ENCODE measurements around the gene STIM1. TPM values are rescaled to one million over a fixed set of nuclear protein-coding genes. Genes with fewer than 3 reads are reported as not detected.
A peak's percentile ranks its signal among the peaks of the same experiment; 100 is the strongest.

Gene STIM1
- total and polyA plus RNA-seq, 10 of the 15 experiments (the other 5 are each of a cell fraction or from before 2014, with no cell fraction given), result 8.6 to 57.7 (median 29.3) TPM

DNA sequence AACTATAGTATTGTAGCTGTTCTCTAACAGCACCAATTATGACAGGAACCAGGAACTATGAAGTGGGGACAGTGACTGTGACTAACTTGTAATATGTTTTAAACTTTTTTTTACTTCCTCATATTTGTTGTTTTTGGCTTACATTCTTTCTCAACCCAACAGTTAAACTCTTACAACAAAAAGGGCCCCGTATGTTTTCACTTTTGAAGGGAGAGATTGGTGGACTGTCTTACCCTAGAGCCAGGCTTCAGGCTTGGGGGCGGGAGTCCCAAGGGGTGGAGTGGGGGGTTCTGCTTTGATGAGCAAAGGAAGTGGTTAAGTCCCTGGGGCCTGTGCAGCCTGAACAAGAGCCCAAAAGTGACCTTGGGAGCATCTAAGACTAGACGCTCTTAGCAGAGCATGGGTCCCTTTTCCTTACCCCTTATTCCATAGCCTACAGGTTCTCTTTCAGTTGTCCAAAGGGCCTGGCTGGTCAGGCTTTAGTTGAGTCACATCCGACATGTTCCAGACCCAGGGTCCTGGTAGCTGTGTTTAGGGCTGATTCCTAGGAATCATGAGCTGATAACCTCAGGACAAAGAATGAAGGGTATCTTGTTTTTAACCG, 38.8 kb downstream of the STIM1 start (continued):
- TF ChIP-seq, protein P1, sequence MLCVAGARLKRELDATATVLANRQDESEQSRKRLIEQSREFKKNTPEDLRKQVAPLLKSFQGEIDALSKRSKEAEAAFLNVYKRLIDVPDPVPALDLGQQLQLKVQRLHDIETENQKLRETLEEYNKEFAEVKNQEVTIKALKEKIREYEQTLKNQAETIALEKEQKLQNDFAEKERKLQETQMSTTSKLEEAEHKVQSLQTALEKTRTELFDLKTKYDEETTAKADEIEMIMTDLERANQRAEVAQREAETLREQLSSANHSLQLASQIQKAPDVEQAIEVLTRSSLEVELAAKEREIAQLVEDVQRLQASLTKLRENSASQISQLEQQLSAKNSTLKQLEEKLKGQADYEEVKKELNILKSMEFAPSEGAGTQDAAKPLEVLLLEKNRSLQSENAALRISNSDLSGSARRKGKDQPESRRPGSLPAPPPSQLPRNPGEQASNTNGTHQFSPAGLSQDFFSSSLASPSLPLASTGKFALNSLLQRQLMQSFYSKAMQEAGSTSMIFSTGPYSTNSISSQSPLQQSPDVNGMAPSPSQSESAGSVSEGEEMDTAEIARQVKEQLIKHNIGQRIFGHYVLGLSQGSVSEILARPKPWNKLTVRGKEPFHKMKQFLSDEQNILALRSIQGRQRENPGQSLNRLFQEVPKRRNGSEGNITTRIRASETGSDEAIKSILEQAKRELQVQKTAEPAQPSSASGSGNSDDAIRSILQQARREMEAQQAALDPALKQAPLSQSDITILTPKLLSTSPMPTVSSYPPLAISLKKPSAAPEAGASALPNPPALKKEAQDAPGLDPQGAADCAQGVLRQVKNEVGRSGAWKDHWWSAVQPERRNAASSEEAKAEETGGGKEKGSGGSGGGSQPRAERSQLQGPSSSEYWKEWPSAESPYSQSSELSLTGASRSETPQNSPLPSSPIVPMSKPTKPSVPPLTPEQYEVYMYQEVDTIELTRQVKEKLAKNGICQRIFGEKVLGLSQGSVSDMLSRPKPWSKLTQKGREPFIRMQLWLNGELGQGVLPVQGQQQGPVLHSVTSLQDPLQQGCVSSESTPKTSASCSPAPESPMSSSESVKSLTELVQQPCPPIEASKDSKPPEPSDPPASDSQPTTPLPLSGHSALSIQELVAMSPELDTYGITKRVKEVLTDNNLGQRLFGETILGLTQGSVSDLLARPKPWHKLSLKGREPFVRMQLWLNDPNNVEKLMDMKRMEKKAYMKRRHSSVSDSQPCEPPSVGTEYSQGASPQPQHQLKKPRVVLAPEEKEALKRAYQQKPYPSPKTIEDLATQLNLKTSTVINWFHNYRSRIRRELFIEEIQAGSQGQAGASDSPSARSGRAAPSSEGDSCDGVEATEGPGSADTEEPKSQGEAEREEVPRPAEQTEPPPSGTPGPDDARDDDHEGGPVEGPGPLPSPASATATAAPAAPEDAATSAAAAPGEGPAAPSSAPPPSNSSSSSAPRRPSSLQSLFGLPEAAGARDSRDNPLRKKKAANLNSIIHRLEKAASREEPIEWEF (IDR thresholded peaks at IDR 0.05; ENCODE audit: insufficient replicate concordance, low read depth, low read length), result peak; percentile 68
- TF ChIP-seq GABPA (IDR thresholded peaks at IDR 0.05; ENCODE audit: low read depth), result peak; percentile 56; the same call in 1 of the 2 replicates
- TF ChIP-seq ETV6 (conservative IDR thresholded peaks at IDR 0.05 in 1 of 2, IDR thresholded peaks at IDR 0.05 in 1 of 2; ENCODE audit: borderline replicate concordance in 1 of 2, low read depth in 1 of 2), result peak in 1 of 2 experiments; percentile 85; a peak in 2 of 4 replicates
- no peak for TF ChIP-seq CBX3 (IDR thresholded peaks at IDR 0.05; ENCODE audit: borderline replicate concordance, low read depth)
- no peak for TF ChIP-seq FOXK2 (IDR thresholded peaks at IDR 0.05)
- no peak for TF ChIP-seq CEBPB (IDR thresholded peaks at IDR 0.05; ENCODE audit: borderline replicate concordance in 1 of 2, low read depth in 2 of 2, low read length in 2 of 2)
- TF ChIP-seq, protein P2, sequence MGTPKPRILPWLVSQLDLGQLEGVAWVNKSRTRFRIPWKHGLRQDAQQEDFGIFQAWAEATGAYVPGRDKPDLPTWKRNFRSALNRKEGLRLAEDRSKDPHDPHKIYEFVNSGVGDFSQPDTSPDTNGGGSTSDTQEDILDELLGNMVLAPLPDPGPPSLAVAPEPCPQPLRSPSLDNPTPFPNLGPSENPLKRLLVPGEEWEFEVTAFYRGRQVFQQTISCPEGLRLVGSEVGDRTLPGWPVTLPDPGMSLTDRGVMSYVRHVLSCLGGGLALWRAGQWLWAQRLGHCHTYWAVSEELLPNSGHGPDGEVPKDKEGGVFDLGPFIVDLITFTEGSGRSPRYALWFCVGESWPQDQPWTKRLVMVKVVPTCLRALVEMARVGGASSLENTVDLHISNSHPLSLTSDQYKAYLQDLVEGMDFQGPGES (IDR thresholded peaks at IDR 0.05), result no peak
- TF ChIP-seq CBX5 (IDR thresholded peaks at IDR 0.05; ENCODE audit: low read depth), result no peak; the same call in 1 of the 2 replicates
- TF ChIP-seq HCFC1 (IDR thresholded peaks at IDR 0.05; ENCODE audit: low read length), result no peak
- no peak for TF ChIP-seq ZNF274 (IDR thresholded peaks at IDR 0.05; ENCODE audit: insufficient read depth, insufficient read length)
- no peak for TF ChIP-seq MYB (IDR thresholded peaks at IDR 0.05; ENCODE audit: borderline replicate concordance, low read depth, low read length)
- peak; percentile 79 for TF ChIP-seq ATF7 (IDR thresholded peaks at IDR 0.05; ENCODE audit: low read depth)
- peak; percentile 90 for TF ChIP-seq TBL1XR1 (IDR thresholded peaks at IDR 0.05; ENCODE audit: low read depth, low read length)
- peak; percentile 82 for TF ChIP-seq TCF12 (IDR thresholded peaks at IDR 0.05; ENCODE audit: low read depth, low read length)
- TF ChIP-seq MXI1 (IDR thresholded peaks at IDR 0.05; ENCODE audit: low read depth, low read length), result no peak
- TF ChIP-seq EZH2 (IDR thresholded peaks at IDR 0.05; ENCODE audit: borderline replicate concordance, control insufficient read depth, low read depth, low read length), result no peak
- peak; percentile 91 for TF ChIP-seq ZBED1 (IDR thresholded peaks at IDR 0.05; ENCODE audit: borderline replicate concordance)
- TF ChIP-seq, protein P3, sequence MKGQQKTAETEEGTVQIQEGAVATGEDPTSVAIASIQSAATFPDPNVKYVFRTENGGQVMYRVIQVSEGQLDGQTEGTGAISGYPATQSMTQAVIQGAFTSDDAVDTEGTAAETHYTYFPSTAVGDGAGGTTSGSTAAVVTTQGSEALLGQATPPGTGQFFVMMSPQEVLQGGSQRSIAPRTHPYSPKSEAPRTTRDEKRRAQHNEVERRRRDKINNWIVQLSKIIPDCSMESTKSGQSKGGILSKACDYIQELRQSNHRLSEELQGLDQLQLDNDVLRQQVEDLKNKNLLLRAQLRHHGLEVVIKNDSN (IDR thresholded peaks at IDR 0.05; ENCODE audit: borderline replicate concordance, extremely low read length, insufficient read depth, low read depth, low read length), result no peak
- peak; percentile 82 for TF ChIP-seq MTA2 (IDR thresholded peaks at IDR 0.05; ENCODE audit: low read depth)
- TF ChIP-seq, protein P4, sequence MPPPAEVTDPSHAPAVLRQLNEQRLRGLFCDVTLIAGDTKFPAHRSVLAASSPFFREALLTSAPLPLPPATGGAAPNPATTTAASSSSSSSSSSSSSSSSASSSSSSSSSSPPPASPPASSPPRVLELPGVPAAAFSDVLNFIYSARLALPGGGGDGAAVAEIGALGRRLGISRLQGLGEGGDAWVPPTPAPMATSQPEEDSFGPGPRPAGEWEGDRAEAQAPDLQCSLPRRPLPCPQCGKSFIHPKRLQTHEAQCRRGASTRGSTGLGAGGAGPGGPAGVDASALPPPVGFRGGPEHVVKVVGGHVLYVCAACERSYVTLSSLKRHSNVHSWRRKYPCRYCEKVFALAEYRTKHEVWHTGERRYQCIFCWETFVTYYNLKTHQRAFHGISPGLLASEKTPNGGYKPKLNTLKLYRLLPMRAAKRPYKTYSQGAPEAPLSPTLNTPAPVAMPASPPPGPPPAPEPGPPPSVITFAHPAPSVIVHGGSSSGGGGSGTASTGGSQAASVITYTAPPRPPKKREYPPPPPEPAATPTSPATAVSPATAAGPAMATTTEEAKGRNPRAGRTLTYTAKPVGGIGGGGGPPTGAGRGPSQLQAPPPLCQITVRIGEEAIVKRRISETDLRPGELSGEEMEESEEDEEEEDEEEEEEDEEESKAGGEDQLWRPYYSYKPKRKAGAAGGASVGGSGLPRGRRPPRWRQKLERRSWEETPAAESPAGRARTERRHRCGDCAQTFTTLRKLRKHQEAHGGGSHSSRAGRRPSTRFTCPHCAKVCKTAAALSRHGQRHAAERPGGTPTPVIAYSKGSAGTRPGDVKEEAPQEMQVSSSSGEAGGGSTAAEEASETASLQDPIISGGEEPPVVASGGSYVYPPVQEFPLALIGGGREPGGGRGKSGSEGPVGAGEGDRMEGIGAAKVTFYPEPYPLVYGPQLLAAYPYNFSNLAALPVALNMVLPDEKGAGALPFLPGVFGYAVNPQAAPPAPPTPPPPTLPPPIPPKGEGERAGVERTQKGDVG (CRISPR knock-in tag; IDR thresholded peaks at IDR 0.05), result no peak

Measured in GM12878 (cell line).